D721Med (cell line): ENCODE results near the gene BTBD7.

Source experiments
- DNase-seq: peaks from one replicate; pipeline ENCODE4 v3.0.0; 2011; ENCODE audit warnings: low spot score; ENCODE audit not compliant: insufficient read length
- FAIRE-seq: peaks from 2 replicates; lab custom pipeline; 2011; peaks lifted over from hg19 to GRCh38; lab: Jason Lieb, UNC
- CTCF ChIP-seq: IDR thresholded peaks from 2 replicates; pipeline ENCODE4 v1.5.1; 2012; ENCODE audit warnings: mild to moderate bottlenecking, control low read depth; ENCODE audit not compliant: insufficient read depth; ENCODE audit errors: missing control alignments

BTBD7 gene

GRCh38 chr14:93337884-93338283 lies 5.0 kb upstream of the BTBD7 start:
- DNase-seq: no peak
- TF ChIP-seq CTCF: no peak
- no peak for FAIRE-seq

- DNase-seq (no peak), FAIRE-seq (no peak)
- TF ChIP-seq CTCF: no peak
Measured at GRCh38 chr14:93337143-93337753, 4.4 kb upstream of the BTBD7 start.

- FAIRE-seq: no peak
- TF ChIP-seq CTCF: no peak
- DNase-seq: no peak
Measured at GRCh38 chr14:93333631-93334103, 831 bp upstream of the BTBD7 start.

GRCh38 chr14:93332397-93332852 lies 411 bp downstream of the BTBD7 start:
- no peak for TF ChIP-seq CTCF
- DNase-seq: no peak
- FAIRE-seq: no peak

GRCh38 chr14:93331728-93332396 lies 974 bp downstream of the BTBD7 start:
- no peak for FAIRE-seq
- no peak for TF ChIP-seq CTCF
- no peak for DNase-seq

- DNase-seq: no peak
- TF ChIP-seq CTCF: no peak
- no peak for FAIRE-seq
Measured at GRCh38 chr14:93331002-93331727, 1.7 kb downstream of the BTBD7 start.
